Activated T-helper 1 cell treated with anti-CD3 and anti-CD28 coated beads, Interleukin-2, amount 50 U/mL, for 16 hours (primary cell): ENCODE measurements around the gene RPL13.

Source experiments
- DNase-seq, 2 donors: peaks; one replicate each; pipeline ENCODE4 v3.0.0-alpha.2; 2020; ENCODE audit warnings: low read depth in 1 of 2, low spot score in 1 of 2

Gene RPL13

DNA sequence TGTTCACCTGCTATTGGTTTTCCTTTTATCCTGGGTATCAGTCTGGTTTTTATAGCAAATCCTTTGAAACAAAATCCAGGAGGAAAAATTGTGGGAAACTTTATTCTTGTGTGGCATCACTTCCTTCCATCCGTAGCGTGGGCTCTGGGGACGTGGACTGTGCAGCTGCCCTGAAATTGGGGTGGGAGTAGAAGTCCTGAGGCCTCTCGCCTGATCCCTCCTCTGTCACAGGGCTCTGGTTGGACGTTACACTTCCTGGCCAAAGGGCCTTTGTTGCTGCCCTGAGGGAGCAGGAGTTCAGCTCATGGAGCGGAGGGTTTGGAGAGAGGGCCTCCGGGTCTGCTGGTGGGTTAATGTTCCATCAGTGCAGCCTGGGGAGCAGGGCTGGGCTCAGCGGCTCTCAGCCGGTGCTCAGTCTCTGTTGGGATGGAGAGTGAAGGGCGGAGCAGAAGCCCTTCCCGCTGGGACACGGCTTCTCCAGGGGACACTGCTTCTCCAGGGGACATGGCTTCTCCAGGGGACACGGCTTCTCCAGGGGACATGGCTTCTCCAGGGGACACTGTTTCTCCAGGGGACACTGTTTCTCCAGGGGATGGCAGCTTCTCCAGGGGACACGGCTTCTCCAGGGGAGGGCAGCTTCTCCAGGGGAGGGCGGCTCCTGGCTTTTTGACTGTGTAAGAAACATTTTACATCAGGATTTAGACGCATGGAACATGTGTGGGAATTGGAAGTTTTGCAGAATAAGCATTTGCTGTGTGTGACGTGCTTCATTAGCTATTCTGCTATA lies 15.2 kb upstream of the RPL13 start:
- no peak for DNase-seq

DNA sequence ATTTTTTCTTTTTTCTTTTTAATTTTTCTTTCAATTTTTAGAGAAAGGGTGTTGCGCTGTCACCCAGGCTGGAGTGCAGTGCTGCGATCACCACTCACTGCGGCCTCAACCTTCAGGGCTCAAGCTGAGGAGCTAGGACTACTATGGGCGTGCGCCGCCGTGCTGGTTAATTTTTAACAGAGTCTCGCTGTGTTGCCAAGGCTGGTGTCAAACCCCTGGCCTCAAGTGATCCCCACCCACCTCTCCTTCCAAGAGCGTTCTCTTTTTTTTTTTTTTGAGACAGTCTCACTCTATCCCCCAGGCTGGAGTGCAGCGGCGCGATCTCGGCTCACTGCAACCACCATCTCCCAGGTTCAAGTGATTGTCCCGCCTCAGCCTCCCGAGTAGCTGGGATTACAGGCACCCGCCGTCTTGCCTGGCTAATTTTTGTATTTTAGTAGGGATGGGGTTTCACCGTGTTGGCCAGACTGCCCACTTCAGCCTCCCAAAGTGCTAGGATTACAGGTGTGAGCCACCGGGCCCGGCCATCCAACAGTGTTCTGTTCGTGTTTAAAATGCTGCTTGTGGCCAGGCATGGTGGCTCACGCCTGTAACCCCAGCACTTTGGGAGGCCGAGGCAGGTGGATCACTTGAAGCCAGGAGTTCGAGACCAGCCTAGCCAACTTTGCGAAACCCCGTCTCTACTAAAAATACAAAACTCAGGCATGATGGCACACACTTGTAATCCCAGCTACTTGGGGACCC lies 14.5 kb upstream of the RPL13 start:
- DNase-seq = no peak

DNA sequence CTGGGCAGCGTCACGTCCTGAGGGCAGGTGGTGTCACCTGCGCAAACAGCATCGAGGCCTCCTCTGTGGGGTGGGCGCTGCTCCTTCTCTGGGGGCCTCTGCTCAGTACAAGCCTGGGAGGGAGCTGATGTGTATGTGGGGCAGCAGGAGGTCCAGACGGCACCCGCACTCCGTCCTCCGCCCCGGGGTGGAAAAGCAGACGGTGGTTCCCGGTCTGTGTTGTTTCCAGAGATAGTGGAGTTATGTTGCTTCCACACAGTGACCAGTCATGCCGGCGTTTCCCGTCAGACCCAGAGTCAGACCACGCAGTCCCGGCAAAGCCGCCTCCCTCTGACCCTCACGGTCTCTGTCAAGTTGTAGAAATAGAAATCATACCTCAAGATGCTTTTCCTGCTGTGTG lies 13.7 kb upstream of the RPL13 start:
- DNase-seq = no peak

DNA sequence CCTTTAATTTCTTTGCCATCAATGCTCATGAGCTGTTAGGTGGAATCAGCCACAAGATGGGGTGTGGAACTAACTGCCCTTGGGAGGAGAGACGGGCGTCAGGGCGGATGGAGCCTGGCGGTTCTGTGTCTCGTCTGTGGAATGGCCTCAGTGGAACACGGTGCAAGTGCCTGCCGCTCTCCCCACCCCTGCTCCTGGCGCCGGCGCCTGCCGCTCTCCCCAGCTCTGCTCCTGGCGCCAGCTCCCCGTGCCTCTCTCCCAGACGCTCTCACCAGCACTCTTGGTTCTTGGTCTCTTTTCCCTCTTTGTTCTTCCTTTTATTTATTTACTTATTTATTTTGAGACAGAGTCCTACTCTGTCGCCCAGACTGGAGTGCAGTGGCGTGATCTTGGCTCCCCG lies 13.2 kb upstream of the RPL13 start:
- no peak for DNase-seq

DNA sequence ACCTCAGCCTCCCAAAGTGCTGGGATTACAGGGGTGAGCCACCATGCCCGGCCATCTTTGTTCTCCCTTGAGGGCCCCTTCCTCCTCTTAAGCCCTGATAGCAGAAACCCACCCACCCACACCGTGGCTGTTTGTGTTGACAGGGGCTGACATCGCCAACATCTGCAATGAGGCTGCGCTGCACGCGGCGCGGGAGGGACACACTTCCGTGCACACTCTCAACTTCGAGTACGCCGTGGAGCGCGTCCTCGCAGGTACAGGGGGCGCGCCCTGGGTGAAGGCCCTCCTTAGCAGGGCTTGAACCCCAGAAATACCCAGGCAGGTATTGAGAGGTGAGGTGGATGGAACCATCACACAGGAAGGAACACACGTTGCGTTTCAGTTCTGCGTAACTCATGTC lies 12.6 kb upstream of the RPL13 start:
- DNase-seq = no peak

DNA sequence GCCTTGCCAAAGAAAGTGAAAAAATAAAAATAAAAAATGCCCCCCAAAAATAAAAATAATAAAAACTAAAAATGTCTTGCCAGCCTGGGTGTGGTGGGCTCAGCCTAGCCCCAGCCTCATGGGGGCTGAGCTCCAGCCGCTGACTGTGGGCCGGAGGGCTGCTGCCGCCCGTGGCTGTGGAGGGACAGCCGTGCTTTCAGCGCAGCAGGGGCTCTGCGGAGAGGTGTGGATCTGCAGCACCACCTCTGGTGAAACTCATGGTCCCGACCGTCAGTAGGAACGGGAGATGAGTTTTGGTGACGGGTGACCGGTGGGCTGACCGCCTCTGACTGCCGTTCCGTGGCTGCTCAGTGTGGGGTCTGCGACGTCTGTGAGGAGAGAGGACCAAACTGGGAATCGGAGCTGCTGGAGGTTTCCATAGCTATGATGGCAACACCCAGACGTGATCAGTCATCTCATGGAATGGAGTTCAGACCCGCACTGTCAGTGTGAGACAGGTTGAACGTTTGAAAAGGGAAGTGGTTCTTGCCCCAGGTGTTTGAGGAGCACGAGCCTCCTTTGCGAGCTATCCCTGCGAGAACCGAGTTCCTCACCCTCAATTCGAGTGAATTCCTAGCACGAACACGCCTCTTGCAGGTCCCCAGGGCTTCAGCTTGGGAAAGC lies 12.0 kb upstream of the RPL13 start:
- DNase-seq = no peak

DNA sequence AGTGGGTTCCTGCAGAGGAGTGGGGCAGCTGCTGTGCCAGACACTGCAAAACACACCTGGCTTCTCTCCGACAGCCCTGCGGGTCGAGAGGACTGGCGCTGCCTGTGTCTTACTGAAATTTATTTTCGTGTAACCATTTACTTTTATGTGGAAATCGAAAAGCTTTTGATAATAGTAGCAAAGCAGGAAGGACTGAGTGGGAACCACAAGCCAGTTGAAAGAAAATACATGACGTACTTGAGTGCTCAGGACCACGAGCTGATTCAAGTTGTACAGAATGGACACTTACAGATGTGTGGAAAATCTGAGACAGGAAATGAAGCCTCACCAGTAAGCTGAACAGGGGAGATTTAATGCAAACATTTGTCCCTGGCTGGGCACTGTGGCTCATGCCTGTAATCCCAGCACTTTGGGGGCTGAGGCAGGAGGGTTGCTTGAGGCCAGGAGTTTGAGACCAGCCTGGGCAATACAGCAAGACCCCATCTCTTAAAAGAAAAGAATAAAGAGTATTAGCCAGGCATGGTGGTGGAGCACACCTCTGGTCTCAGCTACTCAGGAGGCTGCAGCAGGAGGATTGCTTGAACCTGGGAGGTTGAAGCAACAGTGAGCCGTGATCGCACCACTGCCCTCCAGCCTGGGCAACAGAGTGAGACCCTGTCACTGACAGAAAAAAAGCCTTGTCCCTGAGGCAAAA lies 11.3 kb upstream of the RPL13 start:
- DNase-seq = no peak

DNA sequence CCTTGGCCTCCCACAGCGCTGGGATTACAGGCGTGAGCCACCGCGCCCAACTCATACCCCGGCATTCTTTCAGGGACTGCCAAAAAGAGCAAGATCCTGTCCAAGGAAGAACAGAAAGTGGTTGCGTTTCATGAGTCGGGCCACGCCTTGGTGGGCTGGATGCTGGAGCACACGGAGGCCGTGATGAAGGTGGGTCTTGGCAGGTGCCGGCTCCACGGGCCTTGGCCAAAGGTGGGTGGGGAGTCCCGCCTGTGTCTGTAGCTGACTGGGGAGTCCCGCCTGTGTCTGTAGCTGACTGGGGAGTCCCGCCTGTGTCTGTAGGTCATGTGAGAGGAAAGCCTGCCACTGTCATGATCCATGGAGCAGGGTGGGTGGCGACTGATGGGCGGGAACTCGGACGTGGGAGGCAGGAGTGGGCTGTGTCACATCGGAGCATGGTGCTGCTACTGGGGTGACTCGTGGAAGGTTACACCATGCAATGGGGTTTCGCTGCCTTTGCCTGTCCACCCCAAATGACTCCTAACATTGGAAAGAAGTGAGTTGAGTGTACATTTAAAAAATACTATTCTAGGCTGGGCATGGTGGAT lies 10.0 kb upstream of the RPL13 start:
- no peak for DNase-seq

DNA sequence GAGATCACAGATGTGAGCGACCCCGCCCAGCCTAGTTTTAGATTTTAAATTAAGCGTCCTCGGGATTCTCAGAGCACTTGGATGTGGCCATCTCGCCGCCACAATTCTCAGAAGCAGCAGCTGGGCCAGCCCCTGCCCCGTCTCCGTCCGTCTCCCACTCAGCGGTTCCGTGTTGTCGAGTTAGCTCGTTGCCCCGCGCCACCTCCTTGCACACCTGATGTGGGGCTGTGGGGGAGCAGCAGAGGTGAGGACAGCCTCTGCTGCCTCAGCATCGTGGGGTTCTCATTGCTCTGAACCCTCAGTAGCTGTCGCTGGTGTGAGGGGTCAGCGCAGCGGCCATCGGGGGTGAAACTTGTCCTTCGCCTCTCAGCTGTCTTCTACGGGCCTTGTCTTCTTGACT lies 8.2 kb upstream of the RPL13 start:
- no peak for DNase-seq

DNA sequence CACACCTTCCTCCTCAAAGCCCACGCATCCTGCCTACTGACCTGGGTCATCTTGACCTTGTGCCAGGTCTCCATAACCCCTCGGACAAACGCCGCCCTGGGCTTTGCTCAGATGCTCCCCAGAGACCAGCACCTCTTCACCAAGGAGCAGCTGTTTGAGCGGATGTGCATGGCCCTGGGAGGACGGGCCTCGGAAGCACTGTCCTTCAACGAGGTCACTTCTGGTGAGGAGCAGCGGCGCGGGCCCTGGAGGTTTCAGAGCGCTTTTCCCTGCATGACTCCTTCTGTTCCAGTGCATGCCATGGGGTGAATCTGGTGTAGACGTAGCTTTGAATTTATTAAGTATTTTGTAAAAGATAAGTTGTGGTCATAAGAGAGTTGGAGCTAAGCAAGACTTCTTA lies 7.6 kb upstream of the RPL13 start:
- no peak for DNase-seq

DNA sequence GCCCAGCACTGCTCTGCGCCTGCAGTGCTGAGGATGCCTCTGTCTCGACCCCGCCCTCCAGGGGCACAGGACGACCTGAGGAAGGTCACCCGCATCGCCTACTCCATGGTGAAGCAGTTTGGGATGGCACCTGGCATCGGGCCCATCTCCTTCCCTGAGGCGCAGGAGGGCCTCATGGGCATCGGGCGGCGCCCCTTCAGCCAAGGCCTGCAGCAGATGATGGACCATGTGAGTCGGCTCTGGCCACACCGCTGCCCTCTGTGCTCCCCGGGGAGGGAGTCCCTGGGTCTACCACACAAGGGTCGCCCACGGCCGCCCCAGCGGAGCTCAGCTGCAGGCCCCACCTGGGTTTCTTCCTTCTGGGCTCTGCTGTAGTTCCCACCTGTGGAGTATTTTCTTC lies 6.7 kb upstream of the RPL13 start:
- DNase-seq = no peak

DNA sequence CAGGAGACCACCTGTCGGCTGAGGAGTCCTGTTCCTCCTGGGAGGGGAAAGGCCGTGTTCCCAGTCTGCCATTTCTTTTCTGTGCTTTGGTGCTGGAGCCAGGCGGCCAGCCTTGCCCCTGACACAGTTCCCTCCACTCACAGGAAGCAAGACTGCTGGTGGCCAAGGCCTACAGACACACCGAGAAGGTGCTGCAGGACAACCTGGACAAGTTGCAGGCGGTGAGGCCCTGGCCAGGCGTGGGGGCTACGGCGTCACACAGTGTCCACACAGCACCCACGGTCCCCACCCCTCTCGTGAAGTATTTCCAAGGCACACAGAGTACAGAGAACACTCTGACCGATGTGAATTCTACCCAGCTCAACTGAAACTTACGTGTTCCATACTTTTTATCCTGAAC lies 6.1 kb upstream of the RPL13 start:
- no peak for DNase-seq

DNA sequence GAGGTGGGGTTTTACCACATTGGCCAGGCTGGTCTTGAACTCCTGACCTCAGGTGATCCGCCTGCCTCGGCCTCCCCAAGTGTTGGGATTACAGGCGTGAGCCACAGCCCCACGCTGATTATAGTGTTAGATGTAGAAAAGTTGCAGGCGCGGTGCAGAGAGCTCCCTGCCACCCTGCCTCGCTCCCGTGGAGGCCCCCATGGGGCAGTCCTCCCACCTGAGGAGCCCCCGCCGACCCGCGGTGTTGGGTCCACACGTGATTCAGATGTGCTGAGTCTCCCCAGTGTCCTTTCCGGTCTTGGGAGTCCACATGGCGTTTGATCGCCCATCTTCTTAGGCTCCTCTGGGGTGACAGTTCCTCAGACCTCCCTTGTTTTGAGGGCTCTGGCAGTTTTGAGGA lies 5.2 kb upstream of the RPL13 start:
- DNase-seq = no peak

DNA sequence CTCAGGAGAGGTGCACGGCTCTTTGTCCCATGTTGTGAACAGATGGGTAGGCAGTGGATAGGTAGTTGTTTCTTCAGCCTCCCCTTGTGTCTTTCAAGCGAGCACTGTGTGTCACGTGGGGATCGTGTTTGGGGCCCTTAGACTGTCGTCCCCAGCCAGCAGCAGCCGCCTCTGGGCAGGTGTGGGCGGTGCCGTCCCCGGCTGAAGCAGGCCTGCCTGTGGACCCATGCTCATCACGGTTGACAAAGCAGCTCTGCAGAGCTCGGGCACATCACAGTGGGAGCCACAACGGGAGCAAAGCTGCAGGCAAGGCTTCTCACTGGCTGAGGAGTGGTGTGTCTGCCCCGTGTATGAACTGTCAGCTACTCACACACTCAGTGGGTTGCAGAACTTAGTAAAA lies 4.7 kb upstream of the RPL13 start:
- no peak for DNase-seq

DNA sequence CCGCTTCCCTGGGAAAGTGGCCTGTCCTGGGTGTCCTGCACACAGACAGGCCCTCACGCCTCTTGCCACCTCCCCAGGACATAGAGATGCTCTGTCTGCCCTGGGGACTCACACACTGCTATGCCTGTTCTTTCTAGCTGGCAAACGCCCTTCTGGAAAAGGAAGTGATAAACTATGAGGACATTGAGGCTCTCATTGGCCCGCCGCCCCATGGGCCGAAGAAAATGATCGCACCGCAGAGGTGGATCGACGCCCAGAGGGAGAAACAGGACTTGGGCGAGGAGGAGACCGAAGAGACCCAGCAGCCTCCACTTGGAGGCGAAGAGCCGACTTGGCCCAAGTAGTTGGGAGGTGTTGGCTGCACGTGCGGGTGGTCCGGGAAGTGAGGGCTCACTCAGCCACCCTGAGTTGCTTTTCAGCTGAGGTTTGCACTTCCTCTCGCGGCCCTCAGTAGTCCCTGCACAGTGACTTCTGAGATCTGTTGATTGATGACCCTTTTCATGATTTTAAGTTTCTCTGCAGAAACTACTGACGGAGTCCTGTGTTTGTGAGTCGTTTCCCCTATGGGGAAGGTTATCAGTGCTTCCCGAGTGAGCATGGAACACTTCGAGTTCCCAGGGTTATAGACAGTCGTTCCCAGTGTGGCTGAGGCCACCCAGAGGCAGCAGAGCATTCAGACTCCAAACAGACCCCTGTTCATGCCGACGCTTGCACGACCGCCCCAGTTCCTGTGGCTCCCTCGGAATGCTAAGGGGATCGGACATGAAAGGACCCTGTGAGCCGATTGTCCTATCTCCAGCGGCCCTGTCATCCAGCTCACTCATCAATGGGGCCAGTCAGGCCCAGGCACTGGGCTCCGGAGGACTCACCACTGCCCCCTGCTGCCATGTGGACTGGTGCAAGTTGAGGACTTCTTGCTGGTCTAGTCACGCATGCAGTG lies 3.5 kb upstream of the RPL13 start:
- peak; percentile 70 to 74 for DNase-seq

DNA sequence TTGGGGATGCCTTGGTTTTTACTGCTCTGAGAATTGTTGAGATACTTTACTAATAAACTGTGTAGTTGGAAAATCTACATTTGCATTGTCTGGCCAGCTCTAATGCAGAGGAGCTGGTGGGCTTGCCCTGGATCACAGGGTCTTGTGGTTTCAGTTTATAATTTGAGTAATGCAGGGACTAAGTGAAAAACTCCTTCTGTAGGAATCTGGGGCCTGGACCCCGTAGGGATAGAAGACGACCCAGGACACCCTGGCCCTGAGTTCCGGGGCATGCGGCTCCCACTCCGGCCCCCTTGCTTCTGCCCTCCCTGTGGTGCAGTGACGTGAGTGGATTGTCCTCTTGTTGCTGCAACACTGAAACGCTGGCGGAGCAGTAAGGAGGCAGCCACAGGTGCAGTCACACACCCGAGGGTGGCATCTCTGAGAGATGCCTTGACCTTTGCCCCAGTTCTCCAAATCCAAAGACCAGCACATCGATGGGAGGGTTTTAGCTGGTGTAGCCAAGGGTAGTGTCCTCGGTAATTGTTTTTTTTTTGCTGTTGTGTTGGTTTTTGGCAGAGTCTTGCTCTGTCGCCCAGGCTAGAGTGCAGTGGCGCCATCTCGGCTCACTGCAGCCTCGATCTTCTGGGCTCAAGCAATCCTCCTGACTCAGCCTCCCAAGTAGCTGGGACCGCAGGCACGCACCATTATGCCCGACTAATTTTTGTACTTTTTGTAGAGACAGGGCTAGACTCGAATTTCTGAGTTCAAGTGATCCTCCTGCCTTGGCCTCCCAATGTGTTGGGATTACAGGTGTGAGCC lies 2.6 kb upstream of the RPL13 start:
- no peak for DNase-seq

DNA sequence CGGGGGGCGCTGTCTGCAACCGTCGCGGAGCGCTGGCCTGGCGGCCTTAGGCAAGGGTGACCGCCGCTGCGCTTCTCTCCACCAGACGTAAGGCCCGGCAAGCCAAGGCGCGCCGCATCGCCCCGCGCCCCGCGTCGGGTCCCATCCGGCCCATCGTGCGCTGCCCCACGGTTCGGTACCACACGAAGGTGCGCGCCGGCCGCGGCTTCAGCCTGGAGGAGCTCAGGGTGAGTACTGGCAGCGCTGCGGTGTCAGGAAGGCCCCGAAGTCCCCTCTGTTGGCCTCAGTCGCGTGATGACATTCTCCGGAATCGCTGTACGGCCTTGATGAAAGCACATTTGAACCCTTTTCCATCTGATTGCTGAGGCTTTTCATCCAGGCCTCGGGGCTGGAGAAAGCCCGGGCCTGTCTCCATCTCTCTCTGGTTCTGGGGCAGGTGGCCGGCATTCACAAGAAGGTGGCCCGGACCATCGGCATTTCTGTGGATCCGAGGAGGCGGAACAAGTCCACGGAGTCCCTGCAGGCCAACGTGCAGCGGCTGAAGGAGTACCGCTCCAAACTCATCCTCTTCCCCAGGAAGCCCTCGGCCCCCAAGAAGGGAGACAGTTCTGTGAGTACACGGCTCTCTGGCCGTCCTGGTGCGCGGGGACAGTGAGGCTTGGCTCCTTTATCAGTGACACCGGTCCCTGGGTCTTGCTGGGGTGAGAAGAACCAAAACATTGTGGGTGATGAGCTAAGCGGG lies 831 bp downstream of the RPL13 start:
- DNase-seq = no peak

DNA sequence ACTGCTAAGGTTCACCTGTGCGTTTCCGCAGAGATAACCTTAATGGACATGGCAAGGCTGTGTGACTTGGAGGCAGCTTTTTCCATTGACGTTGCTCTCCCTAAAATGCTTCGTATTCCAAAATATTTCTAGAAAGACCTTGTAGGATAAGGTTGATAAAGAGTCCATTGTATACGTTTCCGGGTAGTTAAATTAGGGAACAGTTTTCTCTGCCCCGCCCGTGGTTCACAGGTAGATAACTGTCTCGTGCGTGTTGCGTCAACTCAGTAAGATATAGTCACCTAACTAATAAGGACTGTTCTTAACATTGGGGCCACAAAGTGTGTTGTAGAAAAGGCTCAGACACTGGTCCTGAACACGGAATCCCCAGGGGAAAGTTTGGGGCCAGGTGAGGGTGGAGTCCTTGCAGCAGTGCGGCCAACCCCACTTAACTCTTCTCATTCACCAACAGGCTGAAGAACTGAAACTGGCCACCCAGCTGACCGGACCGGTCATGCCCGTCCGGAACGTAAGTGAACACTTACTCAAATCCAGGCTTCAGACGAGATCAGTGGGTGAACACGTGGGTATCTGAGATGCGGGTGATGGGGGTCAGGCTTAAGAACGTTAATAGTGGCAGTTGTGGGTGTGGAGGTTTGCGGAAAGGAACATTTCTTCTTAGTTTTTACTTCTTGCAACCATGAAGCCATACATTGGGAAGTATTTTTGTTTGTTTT lies 1.6 kb downstream of the RPL13 start:
- no peak for DNase-seq
